Ovary (tissue), 9 donors: Measurements from ENCODE around the gene GTF3C1. TPM values are rescaled to one million over a fixed set of nuclear protein-coding genes. Genes with fewer than 3 reads are reported as not detected.

Source experiments
- DNase-seq, 5 donors: peaks; one replicate each; pipeline ENCODE4 v3.0.0-alpha.2; 2019 to 2020
- H3K27ac ChIP-seq, 2 donors: fragments of 200-600 bp; one replicate each; pipeline versions ENCODE4 v1.5.1 to v1.8.0; 2019 to 2022
- H3K27me3 ChIP-seq: fragments of 200-600 bp; one replicate; pipeline ENCODE4 v1.8.0; 2022
- H3K36me3 ChIP-seq: fragments of 200-600 bp; sonication (generic); one replicate; pipeline ENCODE4 v1.5.1; 2019
- H3K4me1 ChIP-seq: one replicate; pipeline ENCODE4 v1.8.1; 2013; ENCODE audit warnings: mild to moderate bottlenecking, moderate library complexity; ENCODE audit not compliant: insufficient read depth
- H3K4me3 ChIP-seq: fragments of 200-600 bp; sonication (generic); one replicate; pipeline ENCODE4 v1.5.1; 2017
- H3K9me3 ChIP-seq, 2 donors: fragments of 200-600 bp in 1 of 2; sonication (generic) in 1 of 2; one replicate each; pipeline versions ENCODE4 v1.5.1 to v1.8.1; 2013 to 2019; ENCODE audit warnings: mild to moderate bottlenecking in 1 of 2, moderate library complexity in 1 of 2
- CTCF ChIP-seq, 3 donors: fragments of 450-650 bp in 2 of 3; fragments of 200-600 bp in 1 of 3; IDR thresholded peaks; one replicate each; pipeline versions ENCODE4 v1.5.1 to v1.8.0; 2016 to 2022; ENCODE audit warnings: antibody characterized with exemption in 3 of 3, mild to moderate bottlenecking in 1 of 3
- EP300 ChIP-seq: sonication (generic); formaldehyde crosslinking; IDR thresholded peaks from one replicate; pipeline ENCODE4 v1.6.1; 2017; ENCODE audit warnings: antibody characterized with exemption
- POLR2A ChIP-seq: fragments of 450-650 bp; IDR thresholded peaks from one replicate; pipeline ENCODE4 v1.6.1; 2017; ENCODE audit warnings: antibody characterized with exemption, mild to moderate bottlenecking, moderate library complexity
- WGBS, 3 donors: extraction: QIAGEN DNeasy Blood & Tissue Kit in 1 of 3; methylation state at CpG; one replicate each; pipeline versions ENCODE4 v1.1.5 to v1.1.7; 2013 to 2017; 5-methylcytosine and 5-hydroxymethylcytosine counted together
- intact Hi-C, 4 donors: fragments of 100-400 bp; cut with DNase I; formaldehyde crosslinking; loops; one replicate each; pipeline versions ENCODE4 v1.11.0 to v1.15.1; 2022 to 2023
- polyA plus RNA-seq, 2 donors: library from polyadenylated mRNA; stranded (reverse); fragments of 200-250 nt in 1 of 2; fragments of 350-450 nt in 1 of 2; fragmentation: Illumina TruSeq in 1 of 2; extraction: RNeasy Lipid Tissue Mini Kit (QIAGEN cat#74804) in 1 of 2; gene quantifications; one replicate each; pipeline ENCODE4 v1.2.3, GENCODE V29; 2013 to 2014
- total RNA-seq, 7 donors: library from RNA; depleted of rRNA in 2 of 7; stranded (reverse); fragments of >200 nt in 2 of 7; fragmentation: NEBNext Ultra II Directional in 3 of 7; extraction: Animal tissue kit (Norgen Biotek cat#: 25700) in 3 of 7; gene quantifications; one replicate each; pipeline versions ENCODE4 v1.1.0 to v1.2.4, GENCODE V29; 2016 to 2023
- donor health status: DM: no; HTN: no; CAD: no; lungs with moderate emphysema.
- donor health status: DM: no; HTN: no; CAD: no.
- donor health status: Bipolar disorder and iron deficiency.
- donor health status: DM: yes; HTN: yes; CAD: no.
- donor health status: DM: no; HTN: no; CAD: no.
- donor health status: DM: yes; HTN: yes; CAD: no.

GTF3C1 gene
- total and polyA plus RNA-seq, 9 donors, result 33.9 to 71.7 (median 52.7) TPM

- TF ChIP-seq CTCF (IDR thresholded peaks at IDR 0.05) (no peak), EP300 (no peak), POLR2A (no peak)
- no peaks in the 10 kb centered on the region for H3K27me3 ChIP-seq
- WGBS, 3 donors, result 83 to 89% (median 84%) methylated on average over 4 of the region's 4 CpGs
Observed at GRCh38 chr16:27446721-27447120, 103.0 kb downstream of the GTF3C1 start.

GRCh38 chr16:27445502-27446175, 104.1 kb downstream of the GTF3C1 start:
- Histone ChIP-seq H3K36me3 (no peaks in the 10 kb centered on the region), H3K4me1 (no peaks in the 10 kb centered on the region), H3K27ac (no peak overlapping the region), H3K9me3 (peaks cover 0 to 5% of the 10 kb centered on the region in 2 donors), H3K4me3 (no peak overlapping the region), H3K27me3 (no peaks in the 10 kb centered on the region)
- no peak for TF ChIP-seq CTCF (IDR thresholded peaks at IDR 0.05)
- no peak for TF ChIP-seq POLR2A
- TF ChIP-seq EP300, result no peak
- intact Hi-C loops, result no loop called here
- WGBS, 3 donors, result 87 to 94% (median 89%) methylated on average over 12 of the region's 12 CpGs
- no peak for DNase-seq

More at GRCh38 chr16:27446721-27447120, 103.0 kb downstream of the GTF3C1 start:
- no peak overlapping the region for H3K27ac ChIP-seq
- no peak for DNase-seq
- intact Hi-C loops, result no loop called here
- no peaks in the 10 kb centered on the region for H3K4me1 ChIP-seq
- H3K9me3 ChIP-seq, result peaks cover 0 to 5% of the 10 kb centered on the region in 2 donors
- no peak overlapping the region for H3K4me3 ChIP-seq
- H3K36me3 ChIP-seq, result no peaks in the 10 kb centered on the region

DNA sequence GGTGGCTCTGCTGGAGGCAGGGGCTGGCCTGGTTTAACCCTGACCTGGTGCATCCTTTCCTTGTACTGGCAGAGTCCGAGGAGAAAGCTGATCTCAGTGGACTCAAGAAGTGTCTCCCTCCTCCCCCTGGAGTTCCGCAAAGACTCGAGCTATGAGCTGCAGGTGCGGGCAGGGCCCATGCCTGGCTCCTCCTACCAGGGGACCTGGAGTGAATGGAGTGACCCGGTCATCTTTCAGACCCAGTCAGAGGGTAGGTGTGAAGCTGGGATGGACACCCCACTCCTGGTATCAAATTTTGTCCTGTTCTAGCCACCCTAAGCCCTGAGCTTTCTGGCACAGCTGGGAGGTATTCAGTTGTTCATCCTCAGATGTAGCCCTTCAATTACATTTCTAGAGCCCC, 105.2 kb downstream of the GTF3C1 start:
- TF ChIP-seq CTCF (IDR thresholded peaks at IDR 0.05) (no peak), POLR2A (no peak), EP300 (no peak)
- DNase-seq, result no peak
- WGBS, 3 donors, result 86 to 94% (median 90%) methylated on average over 5 of the region's 5 CpGs

GRCh38 chr16:27444015-27444414, 105.7 kb downstream of the GTF3C1 start:
- no peak for TF ChIP-seq POLR2A
- no peak for TF ChIP-seq CTCF (IDR thresholded peaks at IDR 0.05)
- no peak for TF ChIP-seq EP300
- no peak overlapping the region for H3K27ac ChIP-seq
- no peaks in the 10 kb centered on the region for H3K4me1 ChIP-seq
- H3K4me3 ChIP-seq, result no peak overlapping the region
- intact Hi-C loops, result no loop called here
- DNase-seq, result no peak
- H3K9me3 ChIP-seq, result peaks cover 0 to 5% of the 10 kb centered on the region in 2 donors
- no peaks in the 10 kb centered on the region for H3K36me3 ChIP-seq
- no peaks in the 10 kb centered on the region for H3K27me3 ChIP-seq
- 26 to 33% (median 27%) methylated on average over 2 of the region's 2 CpGs for WGBS, 3 donors

More for the DNA sequence above, 105.2 kb downstream of the GTF3C1 start:
- intact Hi-C loops, result no loop called here
- no peaks in the 10 kb centered on the region for H3K27me3 ChIP-seq
- no peak overlapping the region for H3K27ac ChIP-seq
- H3K4me1 ChIP-seq, result no peaks in the 10 kb centered on the region
- peaks cover 0 to 5% of the 10 kb centered on the region in 2 donors for H3K9me3 ChIP-seq
- no peaks in the 10 kb centered on the region for H3K36me3 ChIP-seq
- H3K4me3 ChIP-seq, result no peak overlapping the region
